Mesothelial cell of epicardium (in vitro differentiated cells): ENCODE results near the gene TOM1L1. TPM values are rescaled to one million over a fixed set of nuclear protein-coding genes. Genes with fewer than 3 reads are reported as not detected.

Experiments used
- DNase-seq, 2 experiments: peaks; one replicate each; pipeline ENCODE4 v3.0.0; 2021; ENCODE audit warnings: low spot score in 2 of 2; ENCODE audit not compliant: unreplicated experiment in 2 of 2
- H3K27ac Mint-ChIP-seq: 2 replicates; pipeline ENCODE4 v1.8.0; 2021; ENCODE audit warnings: mixed read lengths
- H3K27me3 Mint-ChIP-seq: 2 replicates; pipeline ENCODE4 v1.8.0; 2021; ENCODE audit warnings: low read depth, mixed read lengths
- H3K36me3 Mint-ChIP-seq: 2 replicates; pipeline ENCODE4 v1.8.0; 2021; ENCODE audit warnings: mixed read lengths
- H3K4me1 Mint-ChIP-seq: 2 replicates; pipeline ENCODE4 v1.8.0; 2021; ENCODE audit warnings: mixed read lengths
- H3K4me3 Mint-ChIP-seq: 2 replicates; pipeline ENCODE4 v1.8.0; 2021; ENCODE audit warnings: mild to moderate bottlenecking, moderate library complexity, mixed read lengths
- H3K9me3 Mint-ChIP-seq: 2 replicates; pipeline ENCODE4 v1.8.0; 2021; ENCODE audit warnings: mixed read lengths
- total RNA-seq: library from RNA; stranded (reverse); gene quantifications from 3 replicates; pipeline ENCODE4 v1.2.1, GENCODE V29; 2021
- TF ChIP-seq, protein P1 (sequence below): fragments of 200-600 bp; sonication (generic); IDR thresholded peaks from one replicate; pipeline ENCODE4 v1.5.0; 2021; ENCODE audit warnings: antibody characterized with exemption; ENCODE audit not compliant: unreplicated experiment

The TOM1L1 gene
- total RNA-seq, 1 donor from 2014 or later = 47.8 TPM

DNA sequence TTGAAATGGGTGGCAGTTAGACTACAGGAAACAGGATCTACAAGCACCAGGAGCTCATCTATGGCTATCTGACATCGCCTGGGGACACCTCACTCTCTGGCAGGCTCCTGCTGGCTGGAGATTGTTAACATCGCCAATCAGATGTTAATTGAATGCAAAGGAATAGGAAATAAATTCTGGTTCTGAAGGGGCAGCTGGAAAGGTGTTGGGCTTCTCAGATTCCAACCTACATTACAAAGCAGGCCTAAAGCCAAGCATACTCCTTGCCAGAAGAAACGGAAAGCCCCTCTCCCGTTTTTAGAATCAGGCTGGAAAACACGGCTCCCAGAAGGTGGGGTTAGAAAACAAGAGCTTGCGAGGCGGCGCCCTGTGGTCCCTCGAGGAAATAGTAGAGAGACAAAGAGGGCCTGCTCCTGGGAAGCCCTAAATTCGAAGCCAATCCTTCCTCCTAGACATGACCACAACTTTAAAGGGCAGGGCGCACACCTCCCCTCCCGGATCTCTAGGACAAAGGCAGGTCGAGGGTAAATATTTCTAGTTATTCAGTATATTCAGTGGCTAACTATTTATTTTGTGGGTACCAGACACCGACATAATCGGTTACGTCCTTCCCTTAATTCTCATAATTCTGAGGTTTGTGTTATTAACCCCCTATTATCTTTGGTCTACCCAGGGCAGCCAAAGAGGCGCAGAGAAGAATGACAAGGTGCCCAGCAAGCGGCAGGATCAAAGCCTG is 763 bp upstream of the TOM1L1 start:
- Mint-ChIP-seq H3K27ac (peak overlapping the region; percentile 65), H3K9me3 (no peaks in the 10 kb centered on the region), H3K27me3 (peaks cover 27% of the 10 kb centered on the region), H3K4me1 (peaks cover 24% of the 10 kb centered on the region), H3K36me3 (no peaks in the 10 kb centered on the region), H3K4me3 (peak overlapping the region; percentile 87)
- DNase-seq = no peak
- TF ChIP-seq, protein P1, sequence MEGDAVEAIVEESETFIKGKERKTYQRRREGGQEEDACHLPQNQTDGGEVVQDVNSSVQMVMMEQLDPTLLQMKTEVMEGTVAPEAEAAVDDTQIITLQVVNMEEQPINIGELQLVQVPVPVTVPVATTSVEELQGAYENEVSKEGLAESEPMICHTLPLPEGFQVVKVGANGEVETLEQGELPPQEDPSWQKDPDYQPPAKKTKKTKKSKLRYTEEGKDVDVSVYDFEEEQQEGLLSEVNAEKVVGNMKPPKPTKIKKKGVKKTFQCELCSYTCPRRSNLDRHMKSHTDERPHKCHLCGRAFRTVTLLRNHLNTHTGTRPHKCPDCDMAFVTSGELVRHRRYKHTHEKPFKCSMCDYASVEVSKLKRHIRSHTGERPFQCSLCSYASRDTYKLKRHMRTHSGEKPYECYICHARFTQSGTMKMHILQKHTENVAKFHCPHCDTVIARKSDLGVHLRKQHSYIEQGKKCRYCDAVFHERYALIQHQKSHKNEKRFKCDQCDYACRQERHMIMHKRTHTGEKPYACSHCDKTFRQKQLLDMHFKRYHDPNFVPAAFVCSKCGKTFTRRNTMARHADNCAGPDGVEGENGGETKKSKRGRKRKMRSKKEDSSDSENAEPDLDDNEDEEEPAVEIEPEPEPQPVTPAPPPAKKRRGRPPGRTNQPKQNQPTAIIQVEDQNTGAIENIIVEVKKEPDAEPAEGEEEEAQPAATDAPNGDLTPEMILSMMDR = no peak

DNA sequence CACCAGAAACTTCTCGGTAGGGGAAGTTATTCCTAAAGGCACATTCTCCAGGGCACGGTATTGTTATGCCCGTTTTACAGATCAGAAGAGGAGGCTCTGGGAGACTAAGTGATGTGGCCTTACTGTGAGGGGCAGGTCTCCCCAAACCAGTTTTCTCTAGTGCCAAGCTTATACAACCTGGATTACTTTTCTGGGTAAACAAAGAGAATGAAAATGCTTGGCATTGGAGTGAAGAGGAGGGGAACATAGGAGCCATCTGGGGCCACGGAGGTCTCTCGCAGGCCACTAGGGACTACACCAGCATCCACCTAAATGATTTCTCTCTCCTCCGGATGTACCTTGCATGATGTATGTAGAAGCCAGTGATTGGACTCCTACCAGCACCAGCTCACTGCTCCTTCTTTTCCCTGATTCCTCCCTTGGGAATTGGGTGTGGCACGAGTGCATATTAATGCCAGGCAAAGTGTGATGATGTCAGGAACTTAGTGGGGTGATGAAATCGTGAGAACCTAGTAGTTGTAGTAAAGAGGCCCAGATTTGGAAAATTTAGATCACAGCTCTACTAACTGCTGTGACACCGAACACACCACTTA is 674 bp downstream of the TOM1L1 start:
- TF ChIP-seq, protein P1 = no peak
- peak overlapping the region; percentile 87 for H3K4me3 Mint-ChIP-seq
- DNase-seq = no peak
- H3K36me3 Mint-ChIP-seq = no peaks in the 10 kb centered on the region
- peaks cover 24% of the 10 kb centered on the region for H3K4me1 Mint-ChIP-seq
- peak overlapping the region; percentile 82 for H3K27ac Mint-ChIP-seq
- H3K9me3 Mint-ChIP-seq = no peaks in the 10 kb centered on the region
- H3K27me3 Mint-ChIP-seq = peaks cover 27% of the 10 kb centered on the region

DNA sequence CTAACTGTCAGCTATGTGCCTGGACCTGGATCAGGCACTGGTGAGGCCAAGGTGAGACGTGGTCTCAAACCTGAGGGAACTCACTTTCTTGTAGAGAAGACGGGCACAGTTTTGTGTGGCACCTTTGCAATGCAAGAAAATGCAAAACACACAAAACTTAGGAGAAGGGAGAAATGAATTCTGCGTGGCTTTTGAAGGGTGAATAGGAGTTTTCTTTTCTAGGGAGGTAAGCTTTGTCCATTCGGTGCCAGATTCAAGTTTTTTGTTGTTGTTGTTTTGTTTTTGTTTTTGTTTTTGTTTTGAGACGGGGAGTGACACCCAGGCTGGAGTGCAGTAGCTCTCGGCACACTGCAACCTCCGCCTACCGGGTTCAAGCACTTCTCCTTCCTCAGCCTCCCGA is 1.4 kb downstream of the TOM1L1 start:
- H3K36me3 Mint-ChIP-seq = peaks cover 7% of the 10 kb centered on the region
- H3K27ac Mint-ChIP-seq = peak overlapping the region; percentile 55
- H3K4me1 Mint-ChIP-seq = peaks cover 24% of the 10 kb centered on the region
- H3K9me3 Mint-ChIP-seq = no peaks in the 10 kb centered on the region
- peak overlapping the region; percentile 87 for H3K4me3 Mint-ChIP-seq
- TF ChIP-seq, protein P1 = no peak
- DNase-seq = no peak
- peaks cover 22% of the 10 kb centered on the region for H3K27me3 Mint-ChIP-seq

DNA sequence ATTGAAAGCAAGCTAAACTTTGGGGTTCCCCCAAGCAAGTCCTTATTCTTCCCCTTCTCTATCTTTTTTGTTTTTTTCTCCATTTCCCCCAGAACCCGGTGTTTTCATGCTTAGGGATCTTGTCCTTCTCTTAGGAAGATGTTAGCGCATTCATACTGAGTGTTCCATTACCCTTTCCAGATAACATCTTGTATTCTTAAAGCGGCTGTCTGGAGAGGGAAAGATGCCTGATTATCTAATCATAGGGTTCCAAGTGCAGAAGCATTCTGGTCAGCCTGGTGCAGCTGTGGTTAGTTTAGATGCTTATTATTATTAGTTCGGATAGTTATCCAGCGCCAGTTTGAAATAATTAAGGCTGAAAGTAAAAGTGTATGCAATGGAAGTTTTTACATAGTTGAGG is 2.0 kb downstream of the TOM1L1 start:
- no peak overlapping the region for H3K4me3 Mint-ChIP-seq
- no peak for DNase-seq
- peak overlapping the region; percentile 31 for H3K27ac Mint-ChIP-seq
- TF ChIP-seq, protein P1 = no peak
- peaks cover 22% of the 10 kb centered on the region for H3K27me3 Mint-ChIP-seq
- H3K36me3 Mint-ChIP-seq = peaks cover 11% of the 10 kb centered on the region
- peaks cover 24% of the 10 kb centered on the region for H3K4me1 Mint-ChIP-seq
- no peaks in the 10 kb centered on the region for H3K9me3 Mint-ChIP-seq

DNA sequence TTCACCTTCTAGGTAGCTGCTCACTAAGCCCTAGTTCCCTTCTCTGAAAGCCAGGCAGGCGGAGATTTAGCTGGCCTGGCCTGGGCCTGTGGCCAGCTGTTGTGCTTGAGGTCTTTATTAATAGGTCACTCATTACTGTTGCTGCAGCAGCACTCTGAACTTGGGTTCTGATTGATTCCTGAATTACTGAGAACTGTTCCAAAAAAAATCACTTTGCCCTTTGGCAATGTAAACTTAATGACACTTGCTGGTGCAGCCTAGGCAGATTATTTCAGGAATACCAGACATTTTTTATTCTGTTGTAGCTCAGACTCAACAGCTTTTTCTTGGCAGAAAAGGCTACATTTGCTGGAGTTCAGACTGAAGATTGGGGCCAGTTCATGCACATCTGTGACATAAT is 2.7 kb downstream of the TOM1L1 start:
- Mint-ChIP-seq H3K27me3 (peaks cover 19% of the 10 kb centered on the region), H3K4me3 (peak overlapping the region; percentile 43), H3K9me3 (no peaks in the 10 kb centered on the region), H3K27ac (no peak overlapping the region), H3K4me1 (peaks cover 29% of the 10 kb centered on the region), H3K36me3 (peaks cover 11% of the 10 kb centered on the region)
- TF ChIP-seq, protein P1 = no peak
- no peak for DNase-seq
